ENCODE data around the gene ADAMTS12. TPM values are rescaled to one million over a fixed set of nuclear protein-coding genes. Genes with fewer than 3 reads are reported as not detected.

Gene ADAMTS12
- total RNA-seq = 39.5 and 64.2 TPM in 2 replicates

GRCh38 chr5:33891788-33892619 lies at the start of gene ADAMTS12:
Gene ADAMTS12 (minus strand): TSS chr5:33891990. CDS start chr5:33891856, 134 bp downstream.

DNA sequence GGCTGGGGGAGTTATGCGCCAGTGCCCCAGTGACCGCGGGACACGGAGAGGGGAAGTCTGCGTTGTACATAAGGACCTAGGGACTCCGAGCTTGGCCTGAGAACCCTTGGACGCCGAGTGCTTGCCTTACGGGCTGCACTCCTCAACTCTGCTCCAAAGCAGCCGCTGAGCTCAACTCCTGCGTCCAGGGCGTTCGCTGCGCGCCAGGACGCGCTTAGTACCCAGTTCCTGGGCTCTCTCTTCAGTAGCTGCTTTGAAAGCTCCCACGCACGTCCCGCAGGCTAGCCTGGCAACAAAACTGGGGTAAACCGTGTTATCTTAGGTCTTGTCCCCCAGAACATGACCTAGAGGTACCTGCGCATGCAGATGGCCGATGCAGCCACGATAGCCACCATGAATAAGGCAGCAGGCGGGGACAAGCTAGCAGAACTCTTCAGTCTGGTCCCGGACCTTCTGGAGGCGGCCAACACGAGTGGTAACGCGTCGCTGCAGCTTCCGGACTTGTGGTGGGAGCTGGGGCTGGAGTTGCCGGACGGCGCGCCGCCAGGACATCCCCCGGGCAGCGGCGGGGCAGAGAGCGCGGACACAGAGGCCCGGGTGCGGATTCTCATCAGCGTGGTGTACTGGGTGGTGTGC lies 44.7 kb upstream of the ADAMTS12 start, which contains the start of gene RXFP3:
Gene RXFP3, plus strand, starts transcription at position 6 of the 636 bp plus-strand sequence. Its CDS starts 355 bp downstream, at position 361.

Other genes starting within 250 kb of the ADAMTS12 start
- not detected in 2 replicates for gene RXFP3, start 44.4 kb upstream of the ADAMTS12 start, total RNA-seq
- gene SLC45A2, start 92.7 kb upstream of the ADAMTS12 start, total RNA-seq = not detected in 2 replicates
- gene AMACR, start 116.1 kb upstream of the ADAMTS12 start, total RNA-seq = 4.0 and 4.6 TPM in 2 replicates
- gene C1QTNF3, start 151.2 kb upstream of the ADAMTS12 start, total RNA-seq = 0.35 and 1.1 TPM in 2 replicates